Panc1 (cell line): ENCODE results near the gene KRT85. TPM values are rescaled to one million over a fixed set of nuclear protein-coding genes. Genes with fewer than 3 reads are reported as not detected.
A peak's percentile ranks its signal among the peaks of the same experiment; 100 is the strongest.

Source experiments
- ATAC-seq: fragments of 200-7000 bp; cut with Tn5 transposase; 2 replicates; pipeline ENCODE4 v1.9.1; 2020; ENCODE audit warnings: mild to moderate bottlenecking, moderate library complexity
- BruUV-seq: library from RNA; stranded (reverse); fragments of 400-500 nt; replicated peaks from 2 replicates; lab custom pipeline; 2021; lab: Mats Ljungman, UMichigan
- CTCF ChIA-PET: fragments of 300-600 bp; sonication (Branson Sonifier 250); formaldehyde crosslinking; loops from one replicate; lab custom pipeline; 2022; ENCODE audit warnings: antibody characterized with exemption; lab: Charles Lee
- POLR2A ChIA-PET: fragments of 300-600 bp; sonication (Branson Sonifier 250); formaldehyde crosslinking; loops from one replicate; lab custom pipeline; 2022; ENCODE audit warnings: antibody characterized with exemption; lab: Charles Lee
- DNase-seq: peaks from one replicate; pipeline ENCODE4 v3.0.0-alpha.2; 2010; ENCODE audit warnings: low read depth, low spot score
- H3K27ac ChIP-seq: 2 replicates; pipeline ENCODE4 v1.5.1; 2011; ENCODE audit warnings: mild to moderate bottlenecking, low read length, inconsistent platforms
- H3K27me3 ChIP-seq: fragments of 200-500 bp; sonication (Bioruptor generic); 2 replicates; pipeline ENCODE4 v1.6.0; 2014; ENCODE audit warnings: low read length, inconsistent platforms; ENCODE audit not compliant: control insufficient read depth, insufficient read depth
- H3K36me3 ChIP-seq: fragments of 200-500 bp; sonication (Bioruptor generic); 2 replicates; pipeline ENCODE4 v1.5.1; 2014; ENCODE audit warnings: inconsistent platforms, mild to moderate bottlenecking, low read length, moderate library complexity; ENCODE audit not compliant: control insufficient read depth, insufficient read depth
- H3K4me1 ChIP-seq: 2 replicates; pipeline ENCODE4 v1.5.1; 2011; ENCODE audit warnings: inconsistent platforms, mild to moderate bottlenecking, low read length, moderate library complexity; ENCODE audit not compliant: control insufficient read depth, insufficient read depth
- H3K4me3 ChIP-seq, 2 experiments: 2 replicates each; pipeline ENCODE4 v1.5.1; 2011 to 2012; ENCODE audit warnings: low read depth in 2 of 2, low read length in 2 of 2, mild to moderate bottlenecking in 2 of 2, inconsistent platforms in 1 of 2, moderate library complexity in 1 of 2
- H3K9me3 ChIP-seq: fragments of 200-500 bp; sonication (Bioruptor generic); 2 replicates; pipeline ENCODE4 v1.5.1; 2014; ENCODE audit warnings: low read depth, mild to moderate bottlenecking, inconsistent platforms, low read length, moderate library complexity; ENCODE audit not compliant: control insufficient read depth, insufficient read depth
- POLR2AphosphoS5 ChIP-seq: IDR thresholded peaks from 2 replicates; pipeline ENCODE4 v1.6.1; 2012; ENCODE audit warnings: mild to moderate bottlenecking, low read depth, low read length, moderate library complexity
- REST ChIP-seq, 2 experiments: IDR thresholded peaks; 2 replicates each; pipeline ENCODE4 v1.6.1; 2011 to 2012; ENCODE audit warnings: low read depth in 2 of 2, control low read depth in 1 of 2, low read length in 1 of 2, mild to moderate bottlenecking in 1 of 2, moderate library complexity in 1 of 2; ENCODE audit not compliant: insufficient read depth in 1 of 2
- SIN3A ChIP-seq: IDR thresholded peaks from 2 replicates; pipeline ENCODE4 v1.6.1; 2012; ENCODE audit warnings: low read depth, mild to moderate bottlenecking, low read length, moderate library complexity, borderline replicate concordance; ENCODE audit not compliant: insufficient read depth
- TCF7L2 ChIP-seq: IDR thresholded peaks from 2 replicates; pipeline ENCODE4 v1.6.1; 2011; ENCODE audit warnings: mild to moderate bottlenecking, low read depth, low read length, inconsistent platforms
- in situ Hi-C: cut with HindIII; loops from 2 replicates; pipeline ENCODE4 v1.10.0; 2016; ENCODE audit warnings: low sequenced_read_pairs, low pct_unique_long_range_greater_than_20kb
- intact Hi-C: fragments of 100-400 bp; cut with micrococcal nuclease; formaldehyde crosslinking; loops from one replicate; pipeline ENCODE4 v1.10.0; 2022; ENCODE audit not compliant: unreplicated experiment
- total RNA-seq: library from RNA; stranded (reverse); gene quantifications from one replicate; pipeline ENCODE4 v1.2.1, GENCODE V29; 2021; ENCODE audit not compliant: unreplicated experiment
- TF ChIP-seq, protein P1 (sequence below): fragments of 450-650 bp; IDR thresholded peaks from 2 replicates; pipeline ENCODE4 v1.5.1; 2017; ENCODE audit warnings: mild to moderate bottlenecking

Gene KRT85
- total RNA-seq, 1 experiment from 2014 or later = not detected

GRCh38 chr12:52389313-52390207, 22.3 kb upstream of the KRT85 start:
- no peak overlapping the region for H3K4me3 ChIP-seq
- intact Hi-C loops = loop anchor here (5.0 kb wide), 1 partner anchor 118 kb away; no protein-coding TSS in a partner anchor
- H3K27ac ChIP-seq = no peak overlapping the region
- POLR2A ChIA-PET = no interaction called here
- H3K4me1 ChIP-seq = no peaks in the 10 kb centered on the region
- H3K9me3 ChIP-seq = no peaks in the 10 kb centered on the region
- peaks cover 11% of the 10 kb centered on the region for H3K27me3 ChIP-seq
- in situ Hi-C loops = no loop called here
- no peaks in the 10 kb centered on the region for H3K36me3 ChIP-seq
- ATAC-seq (peak; percentile 28; the same call in 1 of the 2 replicates), DNase-seq (no peak)
- TF ChIP-seq POLR2AphosphoS5 (no peak), TCF7L2 (no peak), REST (IDR thresholded peaks at IDR 0.05; ENCODE audit: insufficient read depth in 1 of 2, low read depth in 2 of 2, low read length in 1 of 2) (no peak), SIN3A (no peak)
- TF ChIP-seq, protein P1, sequence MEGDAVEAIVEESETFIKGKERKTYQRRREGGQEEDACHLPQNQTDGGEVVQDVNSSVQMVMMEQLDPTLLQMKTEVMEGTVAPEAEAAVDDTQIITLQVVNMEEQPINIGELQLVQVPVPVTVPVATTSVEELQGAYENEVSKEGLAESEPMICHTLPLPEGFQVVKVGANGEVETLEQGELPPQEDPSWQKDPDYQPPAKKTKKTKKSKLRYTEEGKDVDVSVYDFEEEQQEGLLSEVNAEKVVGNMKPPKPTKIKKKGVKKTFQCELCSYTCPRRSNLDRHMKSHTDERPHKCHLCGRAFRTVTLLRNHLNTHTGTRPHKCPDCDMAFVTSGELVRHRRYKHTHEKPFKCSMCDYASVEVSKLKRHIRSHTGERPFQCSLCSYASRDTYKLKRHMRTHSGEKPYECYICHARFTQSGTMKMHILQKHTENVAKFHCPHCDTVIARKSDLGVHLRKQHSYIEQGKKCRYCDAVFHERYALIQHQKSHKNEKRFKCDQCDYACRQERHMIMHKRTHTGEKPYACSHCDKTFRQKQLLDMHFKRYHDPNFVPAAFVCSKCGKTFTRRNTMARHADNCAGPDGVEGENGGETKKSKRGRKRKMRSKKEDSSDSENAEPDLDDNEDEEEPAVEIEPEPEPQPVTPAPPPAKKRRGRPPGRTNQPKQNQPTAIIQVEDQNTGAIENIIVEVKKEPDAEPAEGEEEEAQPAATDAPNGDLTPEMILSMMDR = no peak
- CTCF ChIA-PET = no interaction called here
- BruUV-seq = no TSS peak

GRCh38 chr12:52387859-52388258, 20.6 kb upstream of the KRT85 start:
- Histone ChIP-seq H3K27me3 (peaks cover 11% of the 10 kb centered on the region), H3K9me3 (no peaks in the 10 kb centered on the region), H3K4me3 (no peak overlapping the region), H3K36me3 (no peaks in the 10 kb centered on the region), H3K27ac (no peak overlapping the region), H3K4me1 (no peaks in the 10 kb centered on the region)
- BruUV-seq = no TSS peak
- ATAC-seq = no peak
- ChIA-PET CTCF (interaction anchor here (0.7 kb wide), 1 partner anchor 234 kb away, joined by 5 read pairs; no protein-coding TSS in a partner anchor), POLR2A (no interaction called here)
- no peak for DNase-seq
- in situ Hi-C loops = no loop called here
- TF ChIP-seq REST (IDR thresholded peaks at IDR 0.05; ENCODE audit: insufficient read depth in 1 of 2, low read depth in 2 of 2, low read length in 1 of 2) = no peak
- no peak for TF ChIP-seq POLR2AphosphoS5
- TF ChIP-seq, protein P1 = no peak
- no peak for TF ChIP-seq TCF7L2
- no peak for TF ChIP-seq SIN3A
- intact Hi-C loops = no loop called here
